ENCODE results near the gene BRD4. TPM values are rescaled to one million over a fixed set of nuclear protein-coding genes. Genes with fewer than 3 reads are reported as not detected.

Gene BRD4
- total RNA-seq, 1 experiment from 2014 or later = 144 TPM

DNA sequence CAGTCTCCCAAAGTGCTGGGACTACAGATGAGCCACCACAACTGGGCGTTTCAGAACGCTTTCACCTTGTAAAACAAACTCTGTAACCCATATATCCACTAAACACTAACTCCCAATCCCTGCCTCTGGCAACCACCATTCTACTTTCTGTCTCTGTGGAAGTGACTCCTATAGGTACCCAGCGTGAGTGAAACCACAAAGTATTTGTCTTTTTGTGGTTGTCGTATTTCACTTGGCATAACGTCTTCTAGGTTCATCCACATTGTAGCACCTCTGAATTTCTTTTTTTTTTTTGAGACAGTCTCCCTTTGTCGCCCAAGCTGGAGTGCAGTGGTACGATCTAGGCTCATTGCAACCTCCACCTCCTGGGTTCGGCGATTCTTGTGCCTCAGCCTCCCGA is 44.8 kb downstream of the BRD4 start:
- no CpG with 5 or more reads among the region's 10 CpGs for WGBS (ENCODE audit: extremely low coverage, insufficient read length, low lambda C conversion rate)
- TF ChIP-seq, protein P1, sequence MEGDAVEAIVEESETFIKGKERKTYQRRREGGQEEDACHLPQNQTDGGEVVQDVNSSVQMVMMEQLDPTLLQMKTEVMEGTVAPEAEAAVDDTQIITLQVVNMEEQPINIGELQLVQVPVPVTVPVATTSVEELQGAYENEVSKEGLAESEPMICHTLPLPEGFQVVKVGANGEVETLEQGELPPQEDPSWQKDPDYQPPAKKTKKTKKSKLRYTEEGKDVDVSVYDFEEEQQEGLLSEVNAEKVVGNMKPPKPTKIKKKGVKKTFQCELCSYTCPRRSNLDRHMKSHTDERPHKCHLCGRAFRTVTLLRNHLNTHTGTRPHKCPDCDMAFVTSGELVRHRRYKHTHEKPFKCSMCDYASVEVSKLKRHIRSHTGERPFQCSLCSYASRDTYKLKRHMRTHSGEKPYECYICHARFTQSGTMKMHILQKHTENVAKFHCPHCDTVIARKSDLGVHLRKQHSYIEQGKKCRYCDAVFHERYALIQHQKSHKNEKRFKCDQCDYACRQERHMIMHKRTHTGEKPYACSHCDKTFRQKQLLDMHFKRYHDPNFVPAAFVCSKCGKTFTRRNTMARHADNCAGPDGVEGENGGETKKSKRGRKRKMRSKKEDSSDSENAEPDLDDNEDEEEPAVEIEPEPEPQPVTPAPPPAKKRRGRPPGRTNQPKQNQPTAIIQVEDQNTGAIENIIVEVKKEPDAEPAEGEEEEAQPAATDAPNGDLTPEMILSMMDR (conservative IDR thresholded peaks at IDR 0.05) = no peak
- no peak overlapping the region for H3K4me2 ChIP-seq (ENCODE audit: insufficient read depth, insufficient read length, low read length)
- peak overlapping the region in 1 of 2 experiments; percentile 8; a peak in 1 of 5 replicates for H3K4me3 Mint-ChIP-seq
- no peak overlapping the region for H2BK5ac ChIP-seq (ENCODE audit: insufficient read length, low read length)
- H3K18ac ChIP-seq (ENCODE audit: insufficient read length, low read depth, low read length) = no peak overlapping the region
- H4K5ac ChIP-seq (ENCODE audit: insufficient read length, low read depth, low read length) = no peak overlapping the region
- H3K79me2 ChIP-seq (ENCODE audit: insufficient read depth, low read length) = peaks cover 87% of the 10 kb centered on the region
- H4K8ac ChIP-seq (replicated peaks; ENCODE audit: insufficient read length, low read depth, low read length) = no peak overlapping the region
- H3K27ac ChIP-seq (ENCODE audit: insufficient read length, low read depth, low read length) = no peak overlapping the region
- no peaks in the 10 kb centered on the region for H3K23me2 ChIP-seq (ENCODE audit: insufficient read length, low read depth, low read length, poor library complexity, severe bottlenecking)
- H3K14ac ChIP-seq (ENCODE audit: insufficient read depth, low read length) = no peak overlapping the region
- H3K23ac ChIP-seq (ENCODE audit: insufficient read length, low read depth, low read length) = no peak overlapping the region
- no peak overlapping the region for H3K9ac ChIP-seq (ENCODE audit: extremely low read depth, insufficient read length, low read length)
- no peaks in the 10 kb centered on the region for H3K36me3 Mint-ChIP-seq (ENCODE audit: insufficient read depth in 1 of 3, low read depth in 3 of 3)
- peaks cover 14% of the 10 kb centered on the region for H3K79me1 ChIP-seq (ENCODE audit: insufficient read depth, low read depth, low read length, poor library complexity, severe bottlenecking)
- no peaks in the 10 kb centered on the region for H4K20me1 ChIP-seq (ENCODE audit: control insufficient read depth, insufficient read depth, insufficient read length)
- peak overlapping the region; percentile 65 to 72 (median 66); a peak in 4 of 7 replicates for H3K27ac Mint-ChIP-seq
- H2BK20ac ChIP-seq (ENCODE audit: low read depth, low read length, poor library complexity, severe bottlenecking) = no peak overlapping the region
- no peak overlapping the region for H3K56ac ChIP-seq (ENCODE audit: insufficient read length, low read depth, low read length)
- H2BK15ac ChIP-seq (ENCODE audit: low read depth, low read length) = no peak overlapping the region
- peaks cover 16% of the 10 kb centered on the region; the same call in 1 of the 2 replicates for H3K4me1 ChIP-seq (ENCODE audit: insufficient read depth, low read length)
- H4K91ac ChIP-seq (ENCODE audit: insufficient read length, low read depth, low read length) = no peak overlapping the region
- no peak overlapping the region for H3K4ac ChIP-seq (ENCODE audit: low read depth, low read length)
- H3K27me3 ChIP-seq (ENCODE audit: insufficient read depth, low read length) = no peaks in the 10 kb centered on the region
- no peak overlapping the region for H2AFZ ChIP-seq (ENCODE audit: low read length)
- no peaks in the 10 kb centered on the region for H3K9me3 ChIP-seq (ENCODE audit: control insufficient read depth, low read depth, low read length)
- H3K9me3 Mint-ChIP-seq = no peaks in the 10 kb centered on the region
- no peaks in the 10 kb centered on the region for H3K27me3 Mint-ChIP-seq (ENCODE audit: low read depth)
- H3T11ph ChIP-seq (ENCODE audit: low read length) = no peak overlapping the region
- H2BK120ac ChIP-seq (ENCODE audit: low read depth, low read length, poor library complexity, severe bottlenecking) = no peak overlapping the region
- DNase-seq = no peak
- no peak overlapping the region for H2BK12ac ChIP-seq (ENCODE audit: insufficient read length, low read depth, low read length)
- H3K4me1 Mint-ChIP-seq = peaks cover 77 to 82% of the 10 kb centered on the region in 2 experiments
- no peak overlapping the region for H2AK5ac ChIP-seq (ENCODE audit: insufficient read length, low read length)
